ENCODE results near the gene SLC2A10. TPM values are rescaled to one million over a fixed set of nuclear protein-coding genes. Genes with fewer than 3 reads are reported as not detected.

The SLC2A10 gene
- total RNA-seq, 1 donor, result 52.7 TPM

DNA sequence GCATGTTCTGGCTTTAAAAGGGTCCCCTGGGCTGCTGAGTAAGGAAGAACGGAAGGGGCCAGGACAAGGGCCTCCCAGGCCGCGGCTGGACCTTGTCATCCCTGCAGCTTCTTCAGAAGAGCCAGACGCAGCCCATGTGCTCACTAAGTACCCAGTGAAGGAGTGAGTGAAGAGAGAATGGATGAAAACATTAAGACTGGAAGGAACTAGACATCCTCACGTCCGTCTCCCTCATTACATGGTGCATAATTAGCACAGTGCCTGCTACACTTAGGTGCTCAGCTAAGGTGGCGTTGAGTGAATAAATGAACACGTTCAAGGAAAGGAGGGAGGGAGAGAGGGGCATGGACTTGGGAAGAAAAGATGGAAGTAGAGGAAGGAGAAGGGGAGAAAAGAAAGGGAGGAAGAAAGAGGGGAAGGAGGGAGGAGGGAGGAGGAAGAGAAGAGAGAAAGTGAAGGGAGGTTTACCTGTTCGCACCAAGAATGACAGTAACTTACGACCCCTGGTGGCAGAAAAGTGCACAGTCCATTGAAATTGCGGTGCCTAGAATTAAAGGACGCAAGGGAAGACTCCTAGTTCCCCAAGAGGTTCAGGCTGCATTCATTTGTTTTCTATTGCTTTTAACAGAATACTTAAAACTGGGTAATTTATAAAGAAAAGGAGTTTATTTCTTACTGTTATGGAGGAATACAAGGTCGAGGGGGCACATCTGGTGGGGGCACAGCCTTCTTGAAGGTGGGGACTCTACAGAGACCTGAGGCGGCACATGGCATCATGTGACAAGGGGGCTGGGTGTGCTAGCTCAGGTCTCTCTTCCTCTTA is 28.2 kb upstream of the SLC2A10 start:
- TF ChIP-seq, protein P1, sequence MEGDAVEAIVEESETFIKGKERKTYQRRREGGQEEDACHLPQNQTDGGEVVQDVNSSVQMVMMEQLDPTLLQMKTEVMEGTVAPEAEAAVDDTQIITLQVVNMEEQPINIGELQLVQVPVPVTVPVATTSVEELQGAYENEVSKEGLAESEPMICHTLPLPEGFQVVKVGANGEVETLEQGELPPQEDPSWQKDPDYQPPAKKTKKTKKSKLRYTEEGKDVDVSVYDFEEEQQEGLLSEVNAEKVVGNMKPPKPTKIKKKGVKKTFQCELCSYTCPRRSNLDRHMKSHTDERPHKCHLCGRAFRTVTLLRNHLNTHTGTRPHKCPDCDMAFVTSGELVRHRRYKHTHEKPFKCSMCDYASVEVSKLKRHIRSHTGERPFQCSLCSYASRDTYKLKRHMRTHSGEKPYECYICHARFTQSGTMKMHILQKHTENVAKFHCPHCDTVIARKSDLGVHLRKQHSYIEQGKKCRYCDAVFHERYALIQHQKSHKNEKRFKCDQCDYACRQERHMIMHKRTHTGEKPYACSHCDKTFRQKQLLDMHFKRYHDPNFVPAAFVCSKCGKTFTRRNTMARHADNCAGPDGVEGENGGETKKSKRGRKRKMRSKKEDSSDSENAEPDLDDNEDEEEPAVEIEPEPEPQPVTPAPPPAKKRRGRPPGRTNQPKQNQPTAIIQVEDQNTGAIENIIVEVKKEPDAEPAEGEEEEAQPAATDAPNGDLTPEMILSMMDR (IDR thresholded peaks at IDR 0.05; ENCODE audit: insufficient read depth, low read depth, low read length), result peak; percentile 81
- no peak overlapping the region for H3K4me3 ChIP-seq (ENCODE audit: low read depth, low read length)
- peak; percentile 52 for DNase-seq (ENCODE audit: low read depth)

- TF ChIP-seq, protein P1 (IDR thresholded peaks at IDR 0.05; ENCODE audit: insufficient read depth, low read depth, low read length), result no peak
- DNase-seq (ENCODE audit: low read depth), result no peak
- H3K4me3 ChIP-seq (ENCODE audit: low read depth, low read length), result no peak overlapping the region
Measured at GRCh38 chr20:46682063-46682821, 27.2 kb upstream of the SLC2A10 start.

DNA sequence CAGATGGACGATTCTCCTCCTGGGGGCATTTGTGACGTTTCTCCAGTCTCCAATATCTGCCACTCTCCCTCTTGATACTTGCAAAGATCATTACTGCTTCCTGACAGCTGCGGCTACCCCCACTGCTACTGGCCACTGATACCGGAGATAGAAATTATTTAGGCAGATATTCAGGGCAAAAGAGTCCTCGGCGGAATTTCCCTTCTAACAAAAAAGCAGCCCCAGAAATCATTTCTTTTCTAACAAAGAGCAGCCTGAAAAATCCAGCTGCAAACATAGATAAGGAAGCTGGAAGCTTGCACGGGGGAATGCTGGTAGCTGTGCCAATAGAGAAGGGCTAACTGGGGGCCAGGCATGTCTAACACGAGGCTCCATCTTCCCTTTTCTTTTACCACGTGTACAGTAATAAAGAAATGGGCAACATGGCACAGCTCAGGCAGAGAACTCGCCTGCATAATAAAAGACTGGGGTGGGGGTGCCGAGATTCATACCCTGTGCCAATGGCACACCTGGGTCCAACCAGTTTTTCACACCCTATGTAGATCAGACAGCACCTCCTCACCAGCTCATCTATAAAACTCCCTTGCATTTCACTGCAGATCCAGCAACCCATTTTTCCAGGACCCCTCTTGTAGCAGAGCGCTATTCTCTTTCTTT is 26.3 kb upstream of the SLC2A10 start:
- peak overlapping the region; percentile 66 for H3K4me3 ChIP-seq (ENCODE audit: low read depth, low read length)
- TF ChIP-seq, protein P1 (IDR thresholded peaks at IDR 0.05; ENCODE audit: insufficient read depth, low read depth, low read length), result no peak
- DNase-seq (ENCODE audit: low read depth), result no peak

- DNase-seq (ENCODE audit: low read depth), result no peak
- peak overlapping the region; percentile 66 for H3K4me3 ChIP-seq (ENCODE audit: low read depth, low read length)
- TF ChIP-seq, protein P1 (IDR thresholded peaks at IDR 0.05; ENCODE audit: insufficient read depth, low read depth, low read length), result no peak
Measured at GRCh38 chr20:46683668-46683938, 25.8 kb upstream of the SLC2A10 start.

GRCh38 chr20:46683939-46684750 is 25.3 kb upstream of the SLC2A10 start:
- DNase-seq (ENCODE audit: low read depth), result peak; percentile 83

More at GRCh38 chr20:46683939-46684750, 25.3 kb upstream of the SLC2A10 start:
- TF ChIP-seq, protein P1 (IDR thresholded peaks at IDR 0.05; ENCODE audit: insufficient read depth, low read depth, low read length), result no peak
- peak overlapping the region; percentile 66 for H3K4me3 ChIP-seq (ENCODE audit: low read depth, low read length)
